ENCODE data around the gene MAP2K2.
"Not testable (repeated sequence)": the region's sequence is repeated elsewhere in the genome, so short reads cannot be mapped to it uniquely, and the experiment has no call there.

MAP2K2 gene

GRCh38 chr19:4123615-4124568 is at the start of gene MAP2K2:
TSS of gene MAP2K2 (minus strand) at chr19:4124122. CDS start at chr19:4123875, 247 bp downstream.
- DNase-seq (ENCODE audit: low read depth), result peak; percentile 67

GRCh38 chr19:4172861-4173473 is 49.0 kb upstream of the MAP2K2 start:
- no peak for DNase-seq (ENCODE audit: low read depth)

- no peak for DNase-seq (ENCODE audit: low read depth)
Measured at GRCh38 chr19:4171676-4172075, 47.8 kb upstream of the MAP2K2 start.

- no peak for DNase-seq (ENCODE audit: low read depth)
Measured at GRCh38 chr19:4164262-4164661, 40.3 kb upstream of the MAP2K2 start.

- no peak for DNase-seq (ENCODE audit: low read depth)
Measured at GRCh38 chr19:4161415-4162077, 37.6 kb upstream of the MAP2K2 start.

- not testable (repeated sequence) for DNase-seq (ENCODE audit: low read depth)
Measured at GRCh38 chr19:4157971-4158370, 34.0 kb upstream of the MAP2K2 start.

GRCh38 chr19:4157164-4157563 is 33.2 kb upstream of the MAP2K2 start:
- DNase-seq (ENCODE audit: low read depth), result no peak

- no peak for DNase-seq (ENCODE audit: low read depth)
Measured at GRCh38 chr19:4154571-4155312, 30.8 kb upstream of the MAP2K2 start.

- no peak for DNase-seq (ENCODE audit: low read depth)
Measured at GRCh38 chr19:4152241-4152998, 28.5 kb upstream of the MAP2K2 start.

- no peak for DNase-seq (ENCODE audit: low read depth)
Measured at GRCh38 chr19:4151623-4152022, 27.7 kb upstream of the MAP2K2 start.

- no peak for DNase-seq (ENCODE audit: low read depth)
Measured at GRCh38 chr19:4149518-4150288, 25.8 kb upstream of the MAP2K2 start.

GRCh38 chr19:4144666-4145249 is 20.8 kb upstream of the MAP2K2 start:
- peak; percentile 53 for DNase-seq (ENCODE audit: low read depth)

GRCh38 chr19:4142916-4143315 is 19.0 kb upstream of the MAP2K2 start:
- not testable (repeated sequence) for DNase-seq (ENCODE audit: low read depth)

GRCh38 chr19:4140237-4140711 is 16.4 kb upstream of the MAP2K2 start:
- DNase-seq (ENCODE audit: low read depth), result peak; percentile 38

GRCh38 chr19:4139614-4140236 is 15.8 kb upstream of the MAP2K2 start:
- DNase-seq (ENCODE audit: low read depth), result no peak

GRCh38 chr19:4138445-4138844 is 14.5 kb upstream of the MAP2K2 start:
- no peak for DNase-seq (ENCODE audit: low read depth)

GRCh38 chr19:4136680-4137088 is 12.8 kb upstream of the MAP2K2 start:
- DNase-seq (ENCODE audit: low read depth), result no peak

- DNase-seq (ENCODE audit: low read depth), result peak; percentile 24
Measured at GRCh38 chr19:4135386-4135785, 11.5 kb upstream of the MAP2K2 start.

- DNase-seq (ENCODE audit: low read depth), result no peak
Measured at GRCh38 chr19:4134351-4134750, 10.4 kb upstream of the MAP2K2 start.
